ENCODE data around the gene DCAF5. TPM values are rescaled to one million over a fixed set of nuclear protein-coding genes. Genes with fewer than 3 reads are reported as not detected.
"Not testable (repeated sequence)": the region's sequence is repeated elsewhere in the genome, so short reads cannot be mapped to it uniquely, and the experiment has no call there.

Gene DCAF5
- total and polyA plus RNA-seq, 2 of the 8 experiments (the other 6 are each of a cell fraction or from before 2014, with no cell fraction given), result 24.3 to 31.0 TPM

- H2BK5ac ChIP-seq (ENCODE audit: low read depth, low read length); H4K5ac ChIP-seq (ENCODE audit: insufficient read length, low read depth, low read length); H2BK15ac ChIP-seq (ENCODE audit: low read length); H3K4me3 ChIP-seq (ENCODE audit: extremely low read depth in 1 of 4, insufficient read depth in 2 of 4, low read depth in 3 of 4, low read length in 4 of 4); FAIRE-seq; H4K20me1 ChIP-seq (replicated peaks in 1 of 2; ENCODE audit: control insufficient read depth in 1 of 2, insufficient read depth in 2 of 2, low read length in 2 of 2); H3K56ac ChIP-seq (replicated peaks; ENCODE audit: insufficient read length, low read depth, low read length); H3K79me2 ChIP-seq (ENCODE audit: control insufficient read depth in 1 of 2, insufficient read depth in 2 of 2, low read length in 2 of 2); H2BK20ac ChIP-seq (ENCODE audit: low read length); H2AFZ ChIP-seq (ENCODE audit: low read length); H3K4ac ChIP-seq (replicated peaks; ENCODE audit: insufficient read length, low read depth, low read length); H3K36me3 ChIP-seq (ENCODE audit: control insufficient read depth in 2 of 4, insufficient read depth in 4 of 4, low read length in 3 of 4); H3K4me1 ChIP-seq (replicated peaks in 1 of 4; ENCODE audit: control insufficient read depth in 3 of 4, insufficient read depth in 4 of 4, low read length in 3 of 4); H3K23me2 ChIP-seq (ENCODE audit: low read depth, low read length); H3K18ac ChIP-seq (ENCODE audit: extremely low read depth, low read length); H2AK5ac ChIP-seq (ENCODE audit: low read depth, low read length); H3K79me1 ChIP-seq (ENCODE audit: low read depth, low read length); H3K27ac ChIP-seq (ENCODE audit: low read depth, low read length); H2BK120ac ChIP-seq (replicated peaks; ENCODE audit: low read depth, low read length); H3K4me2 ChIP-seq (ENCODE audit: insufficient read depth in 1 of 2, low read depth in 2 of 2, low read length in 2 of 2); H3K9me3 ChIP-seq (ENCODE audit: insufficient read depth in 2 of 2, low read depth in 1 of 2, low read length in 1 of 2); H3K9ac ChIP-seq (replicated peaks in 1 of 4; ENCODE audit: extremely low read depth in 1 of 4, low read depth in 3 of 4, low read length in 3 of 4); H4K91ac ChIP-seq (replicated peaks; ENCODE audit: insufficient read length, low read length); H2BK12ac ChIP-seq (ENCODE audit: low read depth, low read length); H3K14ac ChIP-seq (ENCODE audit: insufficient read length); H3K27me3 ChIP-seq (replicated peaks in 1 of 4; ENCODE audit: control insufficient read depth in 3 of 4, extremely low read depth in 1 of 4, insufficient read depth in 3 of 4, low read length in 3 of 4); H3K23ac ChIP-seq (ENCODE audit: insufficient read length); CTCF ChIA-PET (ENCODE audit: partially characterized antibody); H4K8ac ChIP-seq (ENCODE audit: extremely low read depth, insufficient read depth, low read length); DNase-seq (ENCODE audit: low read depth in 1 of 2, low spot score in 2 of 2): not testable (repeated sequence)
- POLR2A ChIA-PET (ENCODE audit: partially characterized antibody), result interaction anchor here (1.3 kb wide), 1 partner anchor 9 kb away, joined by 3 read pairs; the partner anchor contains the start of gene EXD2
- 91% methylated on average over 1 of the region's 1 CpG; no CpG with 5 or more reads in 1 of the 2 experiments for WGBS, 2 experiments (ENCODE audit: extremely low coverage in 1 of 2, insufficient coverage in 1 of 2, insufficient read length in 1 of 2, insufficient replicate concordance in 2 of 2, low coverage in 1 of 2, low lambda C conversion rate in 2 of 2, missing lambda C conversion rate in 1 of 2)
- peak; percentile 30; the same call in 1 of the 2 replicates for TF ChIP-seq KDM1A (IDR thresholded peaks at IDR 0.05; ENCODE audit: borderline replicate concordance, low read length)
These were observed 29.7 kb upstream of the DCAF5 start for GRCh38 chr14:69182580-69182979.
